HFFc6 (cell line): ENCODE results near the gene PDPK1. TPM values are rescaled to one million over a fixed set of nuclear protein-coding genes. Genes with fewer than 3 reads are reported as not detected.
"Not testable (repeated sequence)": the region's sequence is repeated elsewhere in the genome, so short reads cannot be mapped to it uniquely, and the experiment has no call there.

ENCODE experiments used
- DNase-seq: peaks from one replicate; pipeline ENCODE4 v3.0.0-alpha.2; 2018
- H3K27ac Mint-ChIP-seq: 2 replicates; pipeline ENCODE4 v1.8.0; 2020; ENCODE audit warnings: mild to moderate bottlenecking, mixed read lengths
- H3K27me3 Mint-ChIP-seq: 2 replicates; pipeline ENCODE4 v1.8.0; 2021; ENCODE audit warnings: mild to moderate bottlenecking, moderate library complexity, mixed read lengths; ENCODE audit not compliant: insufficient read depth
- H3K36me3 Mint-ChIP-seq: 2 replicates; pipeline ENCODE4 v1.8.0; 2021; ENCODE audit warnings: low read depth, mixed read lengths
- H3K4me1 Mint-ChIP-seq: 2 replicates; pipeline ENCODE4 v1.8.0; 2020; ENCODE audit warnings: low read depth, mixed read lengths
- H3K4me3 Mint-ChIP-seq: 2 replicates; pipeline ENCODE4 v1.8.0; 2020; ENCODE audit warnings: mild to moderate bottlenecking, moderate library complexity, mixed read lengths
- H3K9me3 Mint-ChIP-seq: 2 replicates; pipeline ENCODE4 v1.8.0; 2020; ENCODE audit warnings: mild to moderate bottlenecking, mixed read lengths
- CTCF ChIP-seq: fragments of 200-600 bp; sonication (generic); IDR thresholded peaks from 2 replicates; pipeline ENCODE4 v1.5.0; 2021; ENCODE audit warnings: antibody characterized with exemption, mild to moderate bottlenecking
- total RNA-seq, 6 experiments: library from RNA; stranded (reverse); fragmentation: NEBNext Ultra II Directional; extraction: Animal tissue kit (Norgen Biotek cat#: 25700); gene quantifications; 2 replicates in 1 of 6; 3 replicates in 5 of 6; pipeline ENCODE4 v1.2.3, GENCODE V29; 2021

Gene PDPK1
- total RNA-seq, 6 experiments from 2014 or later = 34.2 to 43.8 (median 37.0) TPM

GRCh38 chr16:2539845-2540458, 2.1 kb downstream of the PDPK1 start:
- TF ChIP-seq CTCF = peak; percentile 66
- peaks cover 15% of the 10 kb centered on the region for H3K36me3 Mint-ChIP-seq

DNA sequence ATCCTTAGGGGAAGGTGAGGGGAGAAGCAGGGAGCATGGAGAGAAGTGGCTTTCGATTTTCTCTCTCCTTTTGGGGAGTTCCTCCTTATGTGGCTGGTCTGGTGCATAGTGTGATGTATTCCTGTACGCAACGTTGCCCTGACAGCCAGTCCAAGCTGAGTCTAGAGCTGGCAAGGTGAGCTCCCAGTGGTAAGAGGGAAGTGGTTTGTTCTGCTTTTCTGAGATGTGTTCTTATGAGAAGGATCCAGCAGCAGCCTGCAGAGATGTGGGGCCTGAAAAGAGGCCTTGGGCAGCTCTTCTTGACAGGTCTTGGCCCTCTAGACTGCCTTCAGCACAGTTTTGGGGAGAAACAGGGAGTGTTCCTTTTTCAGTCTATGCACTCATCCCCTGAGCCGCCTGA, 3.1 kb downstream of the PDPK1 start:
- H3K27ac Mint-ChIP-seq = peak overlapping the region; percentile 50; the same call in 1 of the 2 replicates
- DNase-seq, H3K9me3 Mint-ChIP-seq, H3K27me3 Mint-ChIP-seq, H3K4me3 Mint-ChIP-seq: not testable (repeated sequence)
- peaks cover 15% of the 10 kb centered on the region for H3K36me3 Mint-ChIP-seq
- H3K4me1 Mint-ChIP-seq = peaks cover 42% of the 10 kb centered on the region

More at GRCh38 chr16:2539845-2540458, 2.1 kb downstream of the PDPK1 start:
- Mint-ChIP-seq H3K4me1 (peaks cover 51% of the 10 kb centered on the region), H3K4me3 (peak overlapping the region; percentile 87)
- DNase-seq, H3K27ac Mint-ChIP-seq, H3K27me3 Mint-ChIP-seq, H3K9me3 Mint-ChIP-seq: not testable (repeated sequence)

GRCh38 chr16:2541409-2541808, 3.6 kb downstream of the PDPK1 start:
- Mint-ChIP-seq H3K36me3 (peaks cover 13% of the 10 kb centered on the region), H3K4me1 (peaks cover 37% of the 10 kb centered on the region)
- H3K27ac Mint-ChIP-seq, H3K4me3 Mint-ChIP-seq, H3K9me3 Mint-ChIP-seq, DNase-seq, H3K27me3 Mint-ChIP-seq: not testable (repeated sequence)

GRCh38 chr16:2543771-2544170, 6.0 kb downstream of the PDPK1 start:
- not testable (repeated sequence) for H3K9me3 Mint-ChIP-seq, DNase-seq

DNA sequence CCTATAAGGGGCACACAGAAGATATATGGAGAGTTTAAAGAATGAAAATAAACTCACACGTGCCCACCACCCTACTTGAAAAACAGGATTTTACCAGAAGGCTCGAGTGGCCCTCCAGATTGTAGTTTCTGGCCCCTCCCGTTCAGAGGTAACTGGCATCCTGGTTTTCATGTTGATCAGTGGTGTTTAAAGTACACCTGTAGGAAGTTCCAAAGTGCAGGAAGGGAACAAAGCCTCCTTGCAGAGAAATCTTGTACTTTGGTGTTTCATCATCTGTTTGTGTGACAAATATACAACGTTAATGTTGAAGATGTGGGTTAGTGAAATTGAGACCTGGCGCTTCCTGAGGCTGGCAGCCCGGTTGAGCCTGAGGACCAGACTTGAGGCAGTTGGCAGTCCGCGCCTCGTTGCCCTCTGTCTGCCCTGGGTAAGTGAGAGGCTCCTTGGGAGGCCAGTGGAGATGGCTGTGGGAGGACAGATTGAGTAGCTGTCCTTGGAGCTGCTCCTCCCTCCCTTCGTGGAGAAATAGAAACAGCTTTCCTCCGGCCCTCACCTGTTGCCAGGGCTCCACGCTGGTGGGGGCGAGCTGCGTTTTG, 12.6 kb downstream of the PDPK1 start:
- not testable (repeated sequence) for H3K4me1 Mint-ChIP-seq, H3K36me3 Mint-ChIP-seq, H3K27ac Mint-ChIP-seq, H3K9me3 Mint-ChIP-seq, H3K4me3 Mint-ChIP-seq, H3K27me3 Mint-ChIP-seq, DNase-seq

More at GRCh38 chr16:2543771-2544170, 6.0 kb downstream of the PDPK1 start:
- H3K27ac Mint-ChIP-seq, H3K4me3 Mint-ChIP-seq, H3K36me3 Mint-ChIP-seq, H3K27me3 Mint-ChIP-seq: not testable (repeated sequence)
- peaks cover 23% of the 10 kb centered on the region for H3K4me1 Mint-ChIP-seq

GRCh38 chr16:2551420-2551889, 13.6 kb downstream of the PDPK1 start:
- H3K36me3 Mint-ChIP-seq, H3K9me3 Mint-ChIP-seq, H3K4me3 Mint-ChIP-seq, H3K4me1 Mint-ChIP-seq, H3K27me3 Mint-ChIP-seq, H3K27ac Mint-ChIP-seq, DNase-seq: not testable (repeated sequence)
- TF ChIP-seq CTCF = peak; percentile 45

DNA sequence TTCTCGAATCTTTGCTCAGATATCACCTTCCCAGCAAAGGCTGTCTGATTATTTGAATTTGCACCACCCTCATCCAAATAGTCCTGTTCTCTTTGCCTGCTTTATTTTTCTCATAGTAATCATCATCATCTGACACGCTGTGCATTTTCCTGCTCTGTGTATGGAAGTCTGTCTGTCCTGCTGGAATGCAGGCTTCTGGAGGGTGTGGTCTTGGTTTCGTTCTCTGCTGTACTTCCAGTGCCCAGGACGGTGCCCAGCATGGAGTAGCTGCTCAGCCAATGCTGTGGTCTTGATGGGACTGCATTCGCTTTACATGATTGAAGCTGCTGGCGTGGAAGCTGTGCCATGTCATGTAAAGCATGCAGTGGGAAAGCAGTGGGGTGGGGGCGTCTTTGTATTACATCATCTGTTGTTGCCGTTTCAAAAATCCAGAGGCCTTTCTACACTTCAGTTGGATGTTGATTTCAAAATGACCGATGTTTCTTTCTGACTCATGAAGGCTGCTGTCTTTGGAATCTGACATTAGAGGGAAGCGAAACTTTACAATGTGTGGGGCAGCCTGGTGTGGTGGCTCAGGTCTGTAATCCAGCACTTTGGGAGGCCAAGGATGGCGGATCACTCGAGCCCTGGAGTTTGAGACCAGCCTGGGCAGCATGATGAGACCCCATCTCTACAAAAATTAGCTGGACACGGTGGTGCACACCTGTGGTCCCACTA, 17.0 kb downstream of the PDPK1 start:
- H3K4me1 Mint-ChIP-seq, H3K4me3 Mint-ChIP-seq, H3K27ac Mint-ChIP-seq, H3K9me3 Mint-ChIP-seq, DNase-seq, H3K27me3 Mint-ChIP-seq, H3K36me3 Mint-ChIP-seq: not testable (repeated sequence)

DNA sequence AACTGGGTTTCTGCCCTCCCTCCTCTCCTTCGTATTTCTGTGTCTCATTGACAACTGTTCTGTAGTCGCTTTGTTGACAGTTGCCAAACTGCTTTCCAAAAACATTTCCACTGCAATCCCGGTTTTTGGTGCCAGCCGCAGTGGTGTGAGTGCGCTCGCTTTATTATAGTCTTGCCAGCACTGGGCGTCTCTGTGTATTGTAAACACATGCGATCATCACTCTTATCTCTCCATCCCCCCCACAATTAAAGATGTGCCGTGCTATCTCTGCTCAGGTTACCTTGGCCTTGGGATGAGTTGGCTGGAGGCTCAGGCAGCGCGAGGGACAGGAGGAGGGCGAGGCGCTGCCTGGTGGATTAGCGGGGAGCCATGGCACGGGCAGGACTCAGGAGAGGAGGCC, 19.3 kb downstream of the PDPK1 start:
- not testable (repeated sequence) for H3K27ac Mint-ChIP-seq, H3K27me3 Mint-ChIP-seq, H3K9me3 Mint-ChIP-seq, DNase-seq, H3K4me3 Mint-ChIP-seq, H3K36me3 Mint-ChIP-seq, H3K4me1 Mint-ChIP-seq

GRCh38 chr16:2560131-2560797, 22.4 kb downstream of the PDPK1 start:
- DNase-seq, H3K36me3 Mint-ChIP-seq, H3K4me1 Mint-ChIP-seq, H3K9me3 Mint-ChIP-seq, H3K4me3 Mint-ChIP-seq, H3K27ac Mint-ChIP-seq, H3K27me3 Mint-ChIP-seq: not testable (repeated sequence)
